Transverse colon (tissue), 4 donors: ENCODE results near the gene KIAA1328. TPM values are rescaled to one million over a fixed set of nuclear protein-coding genes. Genes with fewer than 3 reads are reported as not detected.

Experiments
- DNase-seq: peaks from one replicate; pipeline ENCODE4 v3.0.0-alpha.2; 2019
- H3K27ac ChIP-seq, 4 donors: fragments of 200-600 bp; sonication (generic); 2 replicates each; pipeline ENCODE4 v1.5.1; 2016 to 2018; ENCODE audit warnings: inconsistent platforms in 4 of 4
- H3K27me3 ChIP-seq: fragments of 200-600 bp; sonication (generic); 2 replicates; pipeline ENCODE4 v1.5.1; 2017; ENCODE audit warnings: inconsistent platforms
- H3K36me3 ChIP-seq, 4 donors: fragments of 200-600 bp; sonication (generic); 2 replicates each; pipeline ENCODE4 v1.5.1; 2017 to 2019; ENCODE audit warnings: inconsistent platforms in 4 of 4
- H3K4me1 ChIP-seq, 4 donors: fragments of 200-600 bp; sonication (generic); 2 replicates each; pipeline ENCODE4 v1.5.1; 2017 to 2020; ENCODE audit warnings: inconsistent platforms in 4 of 4
- H3K4me3 ChIP-seq, 4 donors: fragments of 200-600 bp; sonication (generic); 1 replicate in 1 of 4; 2 replicates in 3 of 4; pipeline versions ENCODE4 v1.5.1 to v1.6.1; 2017 to 2019; ENCODE audit warnings: inconsistent platforms in 4 of 4
- H3K9me3 ChIP-seq, 2 donors: fragments of 200-600 bp; sonication (generic); 2 replicates each; pipeline ENCODE4 v1.5.1; 2017 to 2019; ENCODE audit warnings: inconsistent platforms in 2 of 2
- CTCF ChIP-seq, 5 experiments: fragments of 200-600 bp in 3 of 5; fragments of 450-650 bp in 2 of 5; sonication (generic) in 3 of 5; IDR thresholded peaks; 1 replicate in 2 of 5; 2 replicates in 3 of 5; pipeline ENCODE4 v1.5.1; 2016 to 2017; ENCODE audit warnings: antibody characterized with exemption in 5 of 5, inconsistent platforms in 3 of 5, mild to moderate bottlenecking in 2 of 5, moderate library complexity in 1 of 5
- EP300 ChIP-seq: sonication (generic); formaldehyde crosslinking; IDR thresholded peaks from one replicate; pipeline ENCODE4 v1.6.1; 2017; ENCODE audit warnings: antibody characterized with exemption, low read depth
- POLR2A ChIP-seq: fragments of 450-650 bp; IDR thresholded peaks from one replicate; pipeline ENCODE4 v1.6.1; 2016; ENCODE audit warnings: antibody characterized with exemption, mild to moderate bottlenecking, moderate library complexity
- POLR2AphosphoS5 ChIP-seq, 3 donors: sonication (generic); formaldehyde crosslinking; IDR thresholded peaks; one replicate each; pipeline ENCODE4 v1.6.1; 2016; ENCODE audit warnings: antibody characterized with exemption in 3 of 3
- WGBS, 2 donors: methylation state at CpG; one replicate each; pipeline ENCODE4 v1.1.5; 2018; ENCODE audit warnings: low coverage in 1 of 2; 5-methylcytosine and 5-hydroxymethylcytosine counted together
- in situ Hi-C, 4 donors: fragments of 200-750 bp; cut with MboI; loops; one replicate each; pipeline versions ENCODE4 v1.15.0 to v1.15.1; 2017; ENCODE audit warnings: low sequenced_read_pairs in 3 of 4, low pct_ligation_motif_present in 1 of 4, low pct_unique_long_range_greater_than_20kb in 1 of 4
- intact Hi-C: fragments of 100-400 bp; cut with DNase I; formaldehyde crosslinking; loops from one replicate; pipeline ENCODE4 v1.15.1; 2023; ENCODE audit warnings: low total_unique reads
- total RNA-seq, 4 donors: library from RNA; depleted of rRNA; stranded (reverse); fragments of >200 nt; gene quantifications; one replicate each; pipeline ENCODE4 v1.1.0, GENCODE V29; 2016

KIAA1328 gene
- total RNA-seq, 4 donors from 2014 or later = 3.6 to 14.3 (median 11.3) TPM

GRCh38 chr18:36831139-36831538 is 2.2 kb downstream of the KIAA1328 start:
- no peaks in the 10 kb centered on the region for H3K36me3 ChIP-seq
- intact Hi-C loops (no loop called here), in situ Hi-C loops (no loop called here)
- no peak overlapping the region for H3K27ac ChIP-seq
- WGBS, 2 donors = 14 to 16% methylated on average over 1 of the region's 1 CpG
- TF ChIP-seq CTCF (IDR thresholded peaks at IDR 0.05) (no peak), POLR2AphosphoS5 (IDR thresholded peaks at IDR 0.05) (no peak), EP300 (no peak)
- no peaks in the 10 kb centered on the region for H3K27me3 ChIP-seq
- no peak for DNase-seq
- no peaks in the 10 kb centered on the region for H3K9me3 ChIP-seq
- H3K4me3 ChIP-seq = no peak overlapping the region
- H3K4me1 ChIP-seq = peaks cover 9 to 22% (median 14%) of the 10 kb centered on the region in 4 donors

DNA sequence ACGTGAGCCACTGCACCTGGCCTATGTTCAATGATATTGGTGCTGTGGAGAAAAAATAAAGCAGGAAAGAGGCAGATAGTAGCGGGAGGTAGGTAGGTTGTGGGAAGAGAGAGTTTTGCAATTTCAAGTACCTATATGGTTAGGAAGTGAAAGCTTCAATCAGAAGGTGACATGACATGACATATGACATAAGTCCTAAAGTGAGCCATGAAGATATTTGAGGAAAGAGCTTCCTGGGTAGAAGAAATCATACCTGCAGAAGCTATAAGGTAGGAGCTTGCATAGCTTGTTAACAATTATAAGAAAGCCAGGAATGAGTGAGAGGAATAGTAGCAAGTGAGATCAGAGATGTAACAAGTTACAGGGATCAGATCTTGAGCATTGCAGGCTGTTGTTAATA is 4.2 kb downstream of the KIAA1328 start:
- in situ Hi-C loops = no loop called here
- TF ChIP-seq EP300 = no peak
- no peak for TF ChIP-seq POLR2A
- TF ChIP-seq CTCF (IDR thresholded peaks at IDR 0.05) = no peak
- no peak for TF ChIP-seq POLR2AphosphoS5 (IDR thresholded peaks at IDR 0.05)
- Histone ChIP-seq H3K9me3 (no peaks in the 10 kb centered on the region), H3K4me1 (peaks cover 5 to 12% (median 8%) of the 10 kb centered on the region in 4 donors), H3K27ac (no peak overlapping the region), H3K4me3 (no peak overlapping the region), H3K36me3 (no peaks in the 10 kb centered on the region), H3K27me3 (no peaks in the 10 kb centered on the region)
- no peak for DNase-seq
- whole genome bisulfite sequencing, 2 donors = 91 to 100% methylated on average over 2 of the region's 2 CpGs
- intact Hi-C loops = no loop called here

DNA sequence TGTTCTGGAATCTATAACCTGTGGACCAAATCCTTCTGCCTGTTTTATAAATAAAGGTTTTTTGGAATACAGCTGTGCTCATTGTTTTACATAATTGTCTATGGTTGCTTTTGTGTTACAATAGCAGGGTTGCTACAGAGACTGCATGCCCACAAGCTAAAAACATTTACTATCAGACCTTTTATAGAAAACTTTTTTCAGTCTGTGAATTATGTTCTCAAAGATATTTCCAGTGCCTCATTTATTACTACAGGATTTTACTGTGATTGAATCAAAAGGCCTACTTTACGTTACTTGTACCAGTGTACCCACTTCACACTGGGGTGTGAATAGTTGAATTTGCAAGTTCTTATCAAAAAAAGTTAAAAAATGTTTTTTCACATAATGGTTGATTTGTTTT is 7.0 kb downstream of the KIAA1328 start:
- intact Hi-C loops = no loop called here
- in situ Hi-C loops = no loop called here
- TF ChIP-seq POLR2A = no peak
- TF ChIP-seq CTCF (IDR thresholded peaks at IDR 0.05) = no peak
- TF ChIP-seq POLR2AphosphoS5 (IDR thresholded peaks at IDR 0.05) = no peak
- TF ChIP-seq EP300 = no peak
- Histone ChIP-seq H3K27ac (no peak overlapping the region), H3K9me3 (no peaks in the 10 kb centered on the region), H3K4me3 (no peak overlapping the region), H3K27me3 (no peaks in the 10 kb centered on the region), H3K36me3 (peaks cover 0 to under 1% (median 0%) of the 10 kb centered on the region in 4 donors), H3K4me1 (no peaks in the 10 kb centered on the region)
- DNase-seq = no peak
- 91 to 98% methylated on average over 1 of the region's 1 CpG for WGBS, 2 donors

DNA sequence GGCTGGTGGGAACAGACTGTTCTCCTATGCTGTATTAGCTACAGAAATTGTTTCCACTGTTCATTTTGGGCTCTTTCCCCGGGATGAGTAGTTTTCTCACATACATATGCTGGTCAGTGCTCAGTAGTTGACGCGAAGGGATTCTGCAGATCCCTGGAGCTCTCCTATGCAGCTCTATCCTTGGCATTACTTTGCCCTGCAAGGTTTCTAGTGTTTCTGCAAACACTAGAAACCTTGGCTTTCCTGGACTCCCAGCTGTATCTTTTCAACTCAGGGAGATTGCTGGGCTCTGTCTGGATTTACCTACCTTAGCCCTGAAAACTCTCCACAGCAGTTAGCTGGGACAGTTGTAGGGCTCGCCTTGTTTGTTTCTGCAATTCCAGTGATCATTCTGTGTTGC is 10.9 kb downstream of the KIAA1328 start:
- intact Hi-C loops = no loop called here
- Histone ChIP-seq H3K4me1 (no peaks in the 10 kb centered on the region), H3K27ac (no peak overlapping the region), H3K36me3 (peaks cover 0 to 4% (median 0%) of the 10 kb centered on the region in 4 donors), H3K27me3 (no peaks in the 10 kb centered on the region), H3K4me3 (no peak overlapping the region), H3K9me3 (no peaks in the 10 kb centered on the region)
- 95 to 100% methylated on average over 1 to 4 of the region's 4 CpGs for WGBS, 2 donors
- DNase-seq = no peak
- no peak for TF ChIP-seq POLR2A
- TF ChIP-seq CTCF (IDR thresholded peaks at IDR 0.05) = no peak
- TF ChIP-seq EP300 = no peak
- no peak for TF ChIP-seq POLR2AphosphoS5 (IDR thresholded peaks at IDR 0.05)
- in situ Hi-C loops = no loop called here
